ENCODE data around the gene CASZ1.

Gene CASZ1

DNA sequence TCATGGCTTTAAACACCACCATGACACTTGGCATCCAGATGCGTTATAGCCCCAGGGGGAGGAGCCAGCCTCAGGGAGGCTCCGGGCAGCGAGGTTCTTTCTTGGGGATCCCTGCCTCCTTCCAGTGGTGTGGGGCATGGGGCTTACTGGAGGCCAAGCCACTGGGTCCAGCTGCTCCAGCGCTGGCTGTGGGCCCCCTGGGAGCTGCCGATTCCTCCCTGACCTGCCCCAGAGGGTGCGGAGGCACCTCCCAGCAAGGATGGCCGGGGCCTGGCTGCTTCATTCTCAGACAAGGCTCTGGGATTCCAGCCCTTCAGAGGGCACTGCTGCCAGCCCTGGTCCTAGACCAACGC lies 162.4 kb downstream of the CASZ1 start:
- no peak for DNase-seq

DNA sequence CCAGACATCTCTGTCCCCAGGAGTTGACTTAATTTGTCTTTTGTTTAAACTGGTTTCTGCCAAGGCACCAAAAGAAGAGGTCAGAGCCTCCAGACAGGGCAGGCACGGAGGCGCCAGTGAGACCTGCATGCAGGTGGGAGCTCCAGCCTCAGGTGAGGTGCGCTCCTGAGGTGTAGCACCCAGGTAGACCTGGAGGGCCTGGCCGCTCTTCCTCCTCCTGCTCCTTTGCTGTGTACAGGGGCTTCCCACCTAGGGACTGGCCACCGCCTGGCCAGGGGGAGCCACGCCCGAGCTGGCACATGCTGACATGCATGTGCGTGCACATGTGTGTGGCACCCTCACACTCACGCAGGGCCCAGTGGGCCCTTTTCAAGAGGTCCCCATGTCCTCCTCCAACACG lies 163.0 kb downstream of the CASZ1 start:
- no peak for DNase-seq

DNA sequence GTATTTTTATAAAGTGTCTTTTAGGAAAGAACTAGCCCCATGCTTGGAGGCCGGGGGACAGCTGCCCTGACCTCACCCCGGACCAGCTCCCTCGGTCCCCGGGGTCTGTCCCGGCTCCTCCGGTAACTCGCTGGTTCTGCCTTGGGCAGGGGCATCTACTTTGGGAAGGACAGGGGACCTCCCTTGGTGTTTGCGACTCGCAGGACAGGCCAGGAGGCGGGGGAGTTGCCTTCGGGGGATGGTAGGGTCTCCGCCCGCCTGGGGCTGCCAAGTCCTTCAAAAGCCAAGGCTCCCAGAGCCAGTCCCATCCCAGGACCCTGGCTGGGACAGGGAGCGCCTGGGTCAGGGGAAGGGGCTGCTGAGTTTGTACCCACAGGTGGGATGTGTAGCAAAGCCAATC lies 163.8 kb downstream of the CASZ1 start:
- no peak for DNase-seq

DNA sequence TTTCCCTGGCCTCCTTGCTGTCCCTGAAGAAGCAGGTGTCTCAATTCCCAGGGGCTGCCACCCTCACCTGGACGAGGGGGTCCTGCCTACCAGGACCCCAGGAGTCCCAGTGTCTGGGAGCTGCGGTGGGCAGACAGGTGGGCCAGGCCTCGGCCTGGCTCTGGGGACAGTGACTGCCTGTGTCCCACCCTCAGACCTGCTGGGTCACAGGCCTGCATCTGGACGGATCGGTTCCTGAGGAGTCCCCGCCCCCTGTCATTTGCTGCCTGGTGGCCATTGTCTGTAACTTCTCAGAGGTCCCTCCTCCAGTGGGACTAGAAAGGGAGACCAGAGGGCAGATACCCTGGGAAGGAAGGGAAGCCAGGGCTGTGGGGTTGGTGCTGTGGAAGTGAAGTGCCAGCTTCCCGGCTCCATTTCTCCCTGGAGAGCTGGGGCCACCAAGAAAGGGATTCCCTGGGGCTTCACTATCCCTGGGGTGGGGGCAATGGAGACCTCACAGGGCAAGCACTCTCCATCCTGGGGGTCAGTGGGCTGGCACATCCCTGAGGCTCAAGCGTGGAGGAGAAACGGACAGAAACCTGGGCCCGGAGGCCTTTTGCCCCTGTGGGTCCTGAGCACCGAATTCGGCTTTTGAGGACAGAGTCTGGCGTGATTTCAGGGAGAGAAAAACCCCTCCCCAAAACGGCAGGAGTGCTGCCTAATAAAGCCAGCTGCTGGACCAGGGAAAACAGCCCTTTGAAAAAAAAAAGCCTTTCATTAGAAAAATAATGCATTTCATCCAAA lies 164.4 kb downstream of the CASZ1 start:
- DNase-seq, result no peak

DNA sequence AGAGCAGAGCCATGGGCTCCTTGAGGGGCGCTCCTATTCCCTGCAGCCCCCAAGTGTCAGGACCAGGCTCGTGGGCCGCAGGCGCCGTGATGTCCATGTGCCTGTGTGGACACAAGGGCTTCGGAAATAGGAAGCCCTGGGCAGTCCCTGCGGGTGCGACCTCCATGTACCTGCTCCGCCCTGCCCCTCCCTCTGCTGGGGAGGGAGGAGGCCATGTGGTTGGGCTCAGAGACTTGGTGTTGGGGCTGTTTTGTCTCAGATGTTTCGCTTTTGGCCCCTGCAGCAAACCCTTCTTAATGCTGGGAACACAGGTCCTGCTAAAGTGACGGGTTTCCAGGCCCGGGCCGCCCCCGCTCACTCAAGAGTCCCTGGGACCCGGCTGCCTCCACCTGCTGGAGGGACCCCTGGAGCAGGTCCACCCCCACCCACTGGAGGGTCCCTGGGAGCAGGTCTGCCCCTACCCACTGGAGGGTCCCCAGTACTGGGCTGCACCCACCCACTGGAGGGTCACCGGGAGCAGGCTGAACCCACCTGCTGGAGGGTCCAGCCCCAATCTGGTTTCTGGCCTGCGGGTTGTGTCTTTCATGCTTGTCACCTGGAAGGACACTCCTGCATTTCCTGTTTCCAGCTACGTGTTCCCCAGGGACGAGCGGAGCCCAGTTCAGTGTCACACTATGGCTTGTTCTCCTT lies 165.2 kb downstream of the CASZ1 start:
- DNase-seq, result no peak

DNA sequence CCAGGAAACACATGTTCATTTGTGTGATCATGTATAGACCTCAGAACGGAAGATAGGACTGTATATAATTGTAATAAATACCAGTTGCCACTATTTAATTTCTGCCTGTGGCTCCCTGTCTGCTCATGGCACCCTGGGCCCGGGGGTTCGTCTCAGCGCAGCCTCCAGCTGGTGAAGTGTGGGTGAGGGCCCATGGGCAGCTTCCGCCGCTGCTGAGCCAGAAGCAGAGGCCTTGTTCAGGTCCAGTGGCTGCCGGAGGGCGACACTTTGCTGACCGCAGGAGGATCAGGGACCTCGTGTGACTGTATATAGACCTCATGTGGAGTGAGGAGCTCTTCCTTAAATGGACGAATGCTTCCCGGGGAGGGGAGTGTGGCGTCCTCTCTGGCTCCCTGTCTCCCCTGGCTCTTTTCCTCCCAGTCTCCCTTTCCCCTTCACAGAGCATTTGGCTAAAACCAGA lies 165.8 kb downstream of the CASZ1 start:
- no peak for DNase-seq

DNA sequence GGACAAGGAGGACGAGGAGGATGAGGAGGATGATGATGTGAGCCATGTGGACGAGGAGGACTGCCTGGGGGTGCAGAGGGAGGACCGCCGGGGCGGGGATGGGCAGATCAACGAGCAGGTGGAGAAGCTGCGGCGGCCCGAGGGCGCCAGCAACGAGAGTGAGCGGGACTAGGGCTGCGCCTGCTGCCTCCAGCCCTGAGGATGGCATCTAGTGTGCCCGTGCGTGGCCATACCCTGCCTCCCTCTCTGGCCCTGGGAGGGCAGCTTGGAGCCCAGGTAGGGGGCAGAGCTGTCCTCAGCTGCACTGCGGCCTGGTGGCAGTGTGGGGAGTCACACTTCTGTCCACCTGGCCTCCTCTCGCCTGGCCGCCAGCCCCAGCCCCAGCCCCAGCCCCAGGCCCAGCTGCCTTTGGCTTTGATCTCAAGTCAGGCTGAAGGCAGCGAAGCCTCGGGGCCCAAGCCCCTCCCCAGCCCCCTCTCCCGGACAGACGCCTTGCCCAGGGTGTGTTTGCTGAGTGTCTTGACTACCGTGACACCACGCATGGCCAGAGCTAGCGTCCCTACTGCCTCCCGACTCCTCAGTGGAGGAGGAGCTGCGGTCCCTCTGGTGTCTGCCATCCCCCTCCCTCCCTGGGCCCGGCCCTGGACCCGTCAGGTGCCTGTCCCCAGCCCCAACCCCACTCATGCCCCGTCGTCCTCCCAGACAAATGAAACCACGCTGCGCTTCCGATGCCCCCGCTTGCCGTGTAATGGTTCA lies 166.5 kb downstream of the CASZ1 start:
- DNase-seq, result no peak

DNA sequence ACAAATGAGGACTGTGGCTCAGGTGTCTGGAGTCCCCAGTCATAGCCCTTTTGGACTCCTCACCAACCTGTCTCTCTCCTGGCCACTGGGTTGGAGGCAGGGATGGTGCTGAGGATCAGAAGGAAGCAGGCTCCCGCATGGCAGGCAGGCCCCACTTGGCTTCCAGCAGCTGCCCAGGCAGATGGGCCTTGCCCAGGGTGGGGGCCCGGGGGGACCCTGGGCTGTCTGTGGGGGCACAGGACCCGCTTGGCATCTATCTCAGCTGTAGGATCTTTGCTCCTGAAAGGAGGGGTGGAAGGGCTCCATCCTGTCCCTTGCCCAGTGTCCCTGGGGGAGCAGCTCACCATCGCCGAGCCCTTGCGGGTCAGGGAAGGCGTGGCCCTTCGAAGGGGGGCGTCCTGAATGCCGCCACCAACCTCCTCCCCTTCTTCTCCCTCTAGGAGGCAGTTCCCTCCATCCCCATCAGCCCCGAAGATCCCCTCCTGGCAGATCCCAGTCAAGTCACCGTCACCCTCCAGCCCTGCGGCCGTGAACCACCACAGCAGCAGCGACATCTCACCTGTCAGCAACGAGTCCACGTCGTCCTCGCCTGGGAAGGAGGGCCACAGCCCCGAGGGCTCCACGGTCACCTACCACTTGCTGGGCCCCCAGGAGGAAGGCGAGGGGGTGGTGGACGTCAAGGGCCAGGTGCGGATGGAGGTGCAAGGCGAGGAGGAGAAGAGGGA lies 167.2 kb downstream of the CASZ1 start:
- no peak for DNase-seq

DNA sequence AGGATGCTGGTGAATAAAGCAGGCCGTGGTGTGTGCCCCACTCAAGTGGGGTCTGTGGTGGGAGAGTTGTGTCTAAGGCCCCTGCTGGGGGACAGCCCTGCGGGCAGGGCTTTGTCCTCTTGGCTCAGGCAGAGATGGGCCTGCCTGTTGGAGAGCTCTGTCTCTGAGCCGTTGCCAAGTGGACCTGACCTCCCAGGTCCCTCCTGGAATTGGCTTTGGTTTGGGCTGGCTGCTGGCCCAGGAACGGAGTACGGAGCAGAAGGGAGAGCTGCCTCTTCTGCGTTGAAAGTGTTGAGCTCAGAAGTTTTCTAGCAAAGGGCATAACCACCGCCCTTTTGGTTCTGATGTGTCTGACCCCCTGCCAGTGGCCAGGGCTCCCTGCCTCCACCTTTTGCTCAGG lies 167.8 kb downstream of the CASZ1 start:
- no peak for DNase-seq

DNA sequence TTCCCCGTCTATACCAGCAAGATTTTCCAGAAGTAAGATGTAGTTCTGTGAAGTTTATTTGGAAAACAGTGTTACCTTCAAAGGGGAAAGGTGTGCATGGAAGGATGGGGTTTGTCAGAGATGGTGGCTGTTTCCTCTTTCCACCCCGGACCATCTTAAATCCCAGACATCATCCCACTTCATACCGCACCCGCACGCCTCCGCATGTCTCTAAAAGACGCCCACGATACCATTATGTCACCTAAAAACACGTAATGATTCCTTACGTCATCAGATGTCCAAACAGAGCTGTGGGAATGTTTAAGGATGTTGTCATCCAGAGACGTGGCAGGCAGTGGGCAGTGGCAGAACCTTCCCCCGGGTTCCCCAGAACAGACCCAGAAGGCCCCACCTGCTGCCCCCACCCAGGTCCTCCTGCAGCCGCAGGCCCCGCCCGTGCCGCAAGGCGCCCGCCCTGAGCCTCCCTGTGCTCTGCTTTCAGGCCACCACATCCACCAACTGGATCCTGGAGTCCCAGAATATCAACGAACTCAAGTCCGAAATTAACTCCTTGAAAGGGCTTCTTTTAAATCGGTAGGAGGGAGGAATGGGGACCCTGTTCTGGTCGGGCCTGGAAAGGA lies 169.5 kb downstream of the CASZ1 start:
- DNase-seq, result no peak

DNA sequence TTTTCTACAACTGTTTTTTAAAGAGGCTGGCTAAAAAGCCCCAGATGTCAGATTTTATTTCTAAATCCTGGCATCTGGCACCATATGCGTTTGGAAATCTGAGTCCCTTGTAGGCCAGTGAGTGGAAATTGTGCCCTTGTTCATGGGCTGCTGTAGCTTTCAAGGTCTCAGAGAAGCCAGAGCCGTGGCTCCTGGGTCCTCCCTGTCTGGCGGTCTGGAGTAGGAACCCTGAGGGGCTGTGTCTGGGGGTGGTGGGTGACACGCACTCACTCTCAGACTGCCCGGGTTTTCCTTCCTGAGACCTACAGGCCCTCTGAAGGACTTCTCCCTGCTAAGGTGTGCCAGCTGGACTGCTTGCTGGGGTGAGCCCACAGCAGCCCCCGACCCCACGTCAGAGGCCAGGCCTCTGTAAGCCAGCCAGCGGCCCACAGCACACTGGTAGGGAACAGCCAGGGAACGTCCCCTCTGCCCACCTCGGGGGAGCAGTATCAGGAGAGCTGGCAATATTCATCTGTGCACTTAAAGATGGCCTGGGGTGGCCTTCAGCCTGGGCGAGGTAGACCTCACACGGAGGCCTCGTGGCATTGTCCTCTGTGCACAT lies 170.2 kb downstream of the CASZ1 start:
- DNase-seq, result no peak

DNA sequence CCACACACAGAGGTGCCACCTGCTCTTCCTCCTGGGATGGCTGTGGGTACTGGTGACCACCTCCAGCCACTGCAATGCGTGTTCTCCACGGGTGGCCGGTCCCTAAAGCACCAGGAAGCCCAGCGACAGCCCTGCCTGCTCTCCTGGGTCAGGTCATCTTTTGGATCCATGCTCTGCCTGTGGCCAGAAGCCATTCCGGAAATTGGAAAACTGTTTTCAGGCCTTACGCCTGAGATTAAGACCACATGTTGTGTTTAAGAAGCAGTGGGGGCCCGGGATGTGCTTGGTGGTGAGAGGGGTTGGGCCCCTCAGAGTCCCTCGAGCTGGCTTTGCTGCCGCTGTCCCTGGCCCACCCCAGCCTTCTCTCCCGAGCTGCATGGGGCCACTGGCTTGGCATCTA lies 170.9 kb downstream of the CASZ1 start:
- no peak for DNase-seq

DNA sequence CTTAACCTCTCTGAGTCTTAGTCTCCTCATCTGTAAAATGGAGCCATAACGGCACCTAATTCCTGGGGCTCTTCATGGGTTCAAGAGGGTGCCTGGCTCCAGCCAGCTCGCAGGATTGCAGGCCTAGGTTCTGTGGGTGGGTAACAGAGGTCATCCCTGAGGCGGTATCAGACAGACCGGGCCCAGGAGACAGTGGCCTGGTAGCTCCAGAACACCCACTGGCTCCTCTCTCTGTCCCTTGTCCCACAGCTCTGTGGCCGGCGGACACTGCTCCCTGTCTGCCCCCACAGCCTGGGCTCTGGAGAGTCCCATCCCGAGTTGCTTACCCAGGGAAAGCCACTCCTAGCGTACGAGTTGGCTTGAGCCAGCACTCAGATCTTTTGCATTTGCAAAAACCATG lies 171.4 kb downstream of the CASZ1 start:
- DNase-seq, result no peak

DNA sequence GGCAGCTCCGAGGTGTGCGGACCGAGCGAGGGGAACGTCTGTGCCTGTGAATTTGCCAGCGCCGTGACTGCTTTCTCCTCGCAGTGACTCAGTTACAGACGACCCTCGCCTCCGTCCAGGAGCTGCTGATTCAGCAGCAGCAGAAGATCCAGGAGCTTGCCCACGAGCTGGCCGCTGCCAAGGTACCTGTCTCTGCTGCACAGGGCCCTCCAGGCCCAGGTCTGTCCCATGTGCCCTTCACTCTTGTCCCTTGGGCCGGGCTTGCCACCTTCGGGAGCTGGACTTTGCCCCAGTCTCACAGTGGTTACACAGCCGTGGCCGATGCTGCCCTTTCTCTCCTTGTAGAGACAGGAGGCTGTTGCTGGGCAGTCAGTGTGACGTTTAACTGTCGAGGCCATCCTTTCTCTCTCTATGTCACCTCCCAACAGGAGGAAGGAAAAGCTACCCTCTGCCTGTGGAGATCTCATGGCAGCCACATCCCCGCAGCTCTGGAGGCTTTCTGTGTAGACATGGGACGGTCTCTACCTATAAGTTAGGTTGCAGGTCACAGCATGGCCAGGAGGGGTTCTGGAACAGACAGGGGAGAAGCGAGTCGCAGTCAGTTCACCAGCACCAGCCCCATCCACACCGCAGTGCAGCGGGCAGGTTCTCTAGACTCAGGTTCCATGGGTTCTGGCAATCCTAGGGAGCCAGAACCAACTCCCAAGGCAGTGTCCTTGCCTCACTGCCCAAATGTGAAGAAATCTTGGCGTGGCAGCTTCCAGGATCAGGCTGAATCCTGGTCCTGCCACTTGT lies 172.0 kb downstream of the CASZ1 start:
- no peak for DNase-seq

DNA sequence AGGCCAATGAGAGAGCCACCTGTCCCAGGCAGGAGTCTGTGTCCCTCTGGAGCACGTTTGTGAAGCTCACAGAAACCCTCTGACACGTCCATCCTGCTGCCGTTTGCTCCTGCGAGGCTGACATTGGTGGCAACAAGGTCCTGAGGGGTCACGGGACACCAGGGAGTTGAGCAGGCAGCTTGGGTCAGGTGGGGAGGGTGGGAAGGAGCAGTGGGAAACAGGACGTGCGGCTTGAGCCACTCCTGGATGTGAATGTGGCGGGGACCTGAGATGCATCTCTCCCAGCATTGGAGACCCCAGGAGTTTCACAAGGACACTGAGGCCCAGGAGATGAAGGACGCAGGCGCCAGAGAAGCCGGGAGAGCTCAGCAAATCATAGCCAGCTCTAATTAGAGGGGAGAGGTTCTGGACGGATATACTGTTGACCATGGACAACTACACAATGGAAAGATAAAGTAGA lies 172.7 kb downstream of the CASZ1 start:
- DNase-seq, result no peak

DNA sequence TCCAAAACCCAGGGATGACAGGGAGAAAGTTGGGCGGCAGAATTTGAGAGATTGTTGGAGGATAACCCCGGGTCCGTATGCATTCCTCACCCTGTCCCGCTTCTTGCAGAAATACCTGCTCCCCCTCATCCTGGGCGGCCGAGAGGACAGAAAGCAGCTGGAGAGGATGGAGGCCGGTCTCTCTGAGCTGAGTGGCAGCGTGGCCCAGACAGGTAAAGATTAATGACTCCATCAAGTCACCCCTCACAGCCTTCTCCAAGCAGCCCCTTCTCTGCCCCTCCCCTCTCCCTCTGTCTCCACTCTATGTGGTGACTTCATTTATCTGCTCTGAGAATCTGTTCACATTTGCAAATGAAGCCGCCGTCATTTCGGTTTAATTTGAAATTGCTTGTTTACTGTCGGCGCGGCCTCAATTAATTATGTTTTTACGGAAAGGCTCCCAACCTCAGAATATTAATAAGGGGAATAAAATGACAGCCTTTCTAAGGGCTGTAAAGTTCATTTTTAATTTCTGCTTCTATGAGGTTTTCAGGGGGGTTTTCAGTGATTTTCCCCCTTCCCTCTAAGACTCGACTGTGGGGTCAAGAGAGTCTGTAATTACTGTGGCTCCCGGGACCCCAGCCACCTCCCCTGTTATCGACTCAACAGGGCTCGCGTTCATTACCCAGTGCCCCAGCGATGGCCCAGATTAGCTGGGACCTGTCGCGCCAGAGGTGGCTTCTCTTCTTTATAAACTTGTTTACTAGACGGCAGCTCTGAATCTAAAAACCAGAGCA lies 173.3 kb downstream of the CASZ1 start:
- DNase-seq, result no peak

DNA sequence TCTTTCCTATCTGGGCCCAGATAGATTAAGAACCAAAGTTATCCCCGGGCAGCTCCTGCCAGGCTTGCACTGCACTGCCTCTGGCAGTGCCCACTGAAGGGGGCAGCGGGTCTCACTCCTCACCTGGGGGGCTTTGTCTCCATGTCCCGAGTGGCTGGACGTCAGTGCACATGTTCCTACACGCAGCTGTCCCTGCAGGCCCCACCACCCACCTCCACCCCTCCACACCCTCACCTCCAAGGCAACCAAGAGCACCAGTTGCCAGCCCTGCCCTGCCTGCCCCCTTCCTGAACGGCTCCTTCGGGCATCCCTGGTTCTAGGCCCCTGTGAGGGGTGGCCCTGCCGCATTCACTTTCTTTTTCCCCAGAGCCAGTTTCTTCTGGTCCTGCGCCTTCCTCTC lies 174.5 kb downstream of the CASZ1 start:
- DNase-seq, result no peak

DNA sequence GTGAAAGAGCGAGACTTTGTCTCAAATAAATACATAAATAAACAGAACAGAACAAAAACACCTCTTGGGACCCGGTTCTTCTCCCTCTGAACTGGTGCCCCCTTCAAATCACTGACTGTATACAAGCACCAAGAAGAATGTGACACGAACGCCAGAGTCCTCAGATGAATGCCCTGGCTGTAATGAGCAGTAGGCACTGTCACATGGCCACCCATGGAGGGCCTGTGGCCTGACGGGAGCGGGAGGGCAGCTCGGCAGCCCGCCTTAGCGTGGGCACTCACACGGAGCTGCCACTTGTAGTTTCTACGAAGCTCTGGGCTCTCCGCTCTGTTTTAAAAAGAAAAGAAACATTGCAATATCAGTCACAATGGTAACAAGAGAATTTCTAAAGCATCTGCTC lies 175.7 kb downstream of the CASZ1 start:
- DNase-seq, result no peak

DNA sequence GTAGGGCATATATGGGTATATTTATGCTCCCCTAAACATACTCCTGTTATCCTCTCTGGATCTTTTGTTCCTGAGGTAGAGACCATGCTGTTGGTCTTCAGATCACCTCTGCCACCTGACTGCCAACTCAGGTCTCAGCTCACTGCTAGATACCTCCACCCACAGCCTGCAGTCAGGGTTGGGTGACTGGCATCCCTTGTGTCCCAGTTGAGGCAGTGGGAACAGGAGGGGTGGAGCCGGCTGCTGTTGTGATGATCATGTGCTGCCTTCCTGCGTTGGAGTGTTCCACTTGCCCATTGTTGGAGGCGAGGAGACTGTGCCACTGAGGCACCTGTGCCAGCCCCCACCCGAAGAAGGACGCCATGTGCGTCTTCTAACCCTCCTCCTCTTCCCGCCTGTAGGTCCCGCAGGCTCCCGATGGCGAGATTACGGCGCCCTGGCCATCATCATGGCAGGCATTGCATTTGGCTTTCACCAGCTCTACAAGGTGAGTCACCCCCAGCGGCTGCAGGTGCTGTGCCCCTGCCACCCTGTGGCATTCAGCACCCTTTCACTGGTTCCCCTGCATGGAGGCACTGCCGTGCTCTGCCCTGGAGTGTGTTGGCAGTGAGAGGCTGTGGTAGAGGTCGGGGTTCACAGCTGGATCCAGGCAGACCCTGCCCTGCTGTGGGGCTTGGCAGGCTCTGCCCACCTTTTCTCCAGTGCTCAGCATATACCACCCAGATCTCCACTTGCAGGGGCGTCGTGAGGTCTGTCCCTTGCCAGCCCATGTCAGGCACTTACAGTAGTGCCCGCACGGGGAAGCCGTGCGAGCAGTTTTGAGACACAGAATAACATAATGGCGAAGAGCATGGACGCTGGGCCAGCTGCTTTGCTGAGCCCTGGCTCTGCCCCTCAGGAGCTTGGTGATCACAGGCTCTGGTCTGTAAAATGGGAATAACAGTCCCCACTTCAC lies 178.2 kb downstream of the CASZ1 start:
- no peak for DNase-seq

Data from stimulated activated CD4-positive, alpha-beta T cell treated with anti-CD3 and anti-CD28 coated beads, Interleukin-4, amount 100 ng/mL, for 24 hours (primary cell).